Measurements from ENCODE around the gene TMEM86B.

DNA sequence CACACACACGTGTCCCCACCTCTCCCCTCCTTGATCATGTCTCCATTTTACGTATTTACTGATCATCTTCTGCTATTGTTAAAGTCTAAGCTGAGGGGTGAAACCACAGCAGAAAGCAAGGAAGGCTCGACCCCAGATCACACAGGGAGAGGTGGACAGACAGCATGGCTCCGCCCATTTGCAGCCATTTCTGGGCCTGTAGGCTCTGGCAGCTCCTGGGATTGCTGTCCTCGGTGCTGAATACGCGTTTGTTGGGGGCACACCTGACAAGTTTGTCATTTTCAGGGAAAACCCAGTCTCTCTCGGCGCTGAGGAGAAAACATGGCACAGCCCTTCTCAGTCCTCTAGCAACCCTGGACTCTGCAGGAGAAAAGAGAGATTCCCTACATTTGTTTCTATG, 8.0 kb downstream of the TMEM86B start:
- TF ChIP-seq POLR2AphosphoS5 (IDR thresholded peaks at IDR 0.05; ENCODE audit: low read depth, low read length) = no peak
- no peak for TF ChIP-seq POLR2A (IDR thresholded peaks at IDR 0.05; ENCODE audit: low read depth, low read length)
- TF ChIP-seq TAF1 (IDR thresholded peaks at IDR 0.05; ENCODE audit: borderline replicate concordance, low read depth, low read length) = no peak

Measured in GM12892 (cell line).